Prostate gland (tissue), 2 donors: ENCODE measurements around the gene FNDC10. TPM values are rescaled to one million over a fixed set of nuclear protein-coding genes. Genes with fewer than 3 reads are reported as not detected.
"Not testable (repeated sequence)": the region's sequence is repeated elsewhere in the genome, so short reads cannot be mapped to it uniquely, and the experiment has no call there.

Source experiments
- DNase-seq: peaks from one replicate; pipeline ENCODE4 v3.0.0-alpha.2; 2019; ENCODE audit warnings: low spot score
- H3K27ac ChIP-seq, 2 donors: fragments of 200-600 bp; sonication (generic); 2 replicates each; pipeline ENCODE4 v1.5.1; 2017 to 2019
- H3K27me3 ChIP-seq: fragments of 200-600 bp; sonication (generic); replicated peaks from 2 replicates; pipeline ENCODE4 v1.5.1; 2019; ENCODE audit not compliant: insufficient read depth
- H3K36me3 ChIP-seq, 2 donors: fragments of 200-600 bp; sonication (generic); 1 replicate in 1 of 2; 2 replicates in 1 of 2; pipeline versions ENCODE4 v1.5.1 to v1.8.1; 2017 to 2019
- H3K4me1 ChIP-seq: fragments of 200-600 bp; sonication (generic); replicated peaks from 2 replicates; pipeline ENCODE4 v1.5.1; 2019
- H3K4me3 ChIP-seq, 2 donors: fragments of 200-600 bp; sonication (generic); 2 replicates each; pipeline ENCODE4 v1.5.1; 2017 to 2019
- H3K9me3 ChIP-seq: fragments of 200-600 bp; sonication (generic); 2 replicates; pipeline ENCODE4 v1.5.1; 2017
- POLR2A ChIP-seq: fragments of 450-650 bp; IDR thresholded peaks from one replicate; pipeline ENCODE4 v1.6.1; 2016; ENCODE audit warnings: antibody characterized with exemption, mild to moderate bottlenecking
- POLR2AphosphoS5 ChIP-seq: sonication (generic); formaldehyde crosslinking; IDR thresholded peaks from one replicate; pipeline ENCODE4 v1.6.1; 2017; ENCODE audit warnings: antibody characterized with exemption
- WGBS: methylation state at CpG from one replicate; pipeline ENCODE4 v1.1.5; 2018; 5-methylcytosine and 5-hydroxymethylcytosine counted together
- intact Hi-C: fragments of 100-400 bp; cut with DNase I; formaldehyde crosslinking; loops from one replicate; pipeline ENCODE4 v1.14.2; 2022
- total RNA-seq, 2 donors: library from RNA; depleted of rRNA; stranded (reverse); fragments of >200 nt; gene quantifications; one replicate each; pipeline ENCODE4 v1.1.0, GENCODE V29; 2016
- TF ChIP-seq, protein P1 (sequence below), 4 experiments: fragments of 200-600 bp in 2 of 4; fragments of 450-650 bp in 2 of 4; sonication (generic) in 2 of 4; IDR thresholded peaks; 1 replicate in 3 of 4; 2 replicates in 1 of 4; pipeline ENCODE4 v1.5.1; 2016 to 2019; ENCODE audit warnings: antibody characterized with exemption in 4 of 4, mild to moderate bottlenecking in 2 of 4, moderate library complexity in 2 of 4

FNDC10 gene
- total RNA-seq, 2 donors from 2014 or later: 3.5 to 33.3 TPM

DNA sequence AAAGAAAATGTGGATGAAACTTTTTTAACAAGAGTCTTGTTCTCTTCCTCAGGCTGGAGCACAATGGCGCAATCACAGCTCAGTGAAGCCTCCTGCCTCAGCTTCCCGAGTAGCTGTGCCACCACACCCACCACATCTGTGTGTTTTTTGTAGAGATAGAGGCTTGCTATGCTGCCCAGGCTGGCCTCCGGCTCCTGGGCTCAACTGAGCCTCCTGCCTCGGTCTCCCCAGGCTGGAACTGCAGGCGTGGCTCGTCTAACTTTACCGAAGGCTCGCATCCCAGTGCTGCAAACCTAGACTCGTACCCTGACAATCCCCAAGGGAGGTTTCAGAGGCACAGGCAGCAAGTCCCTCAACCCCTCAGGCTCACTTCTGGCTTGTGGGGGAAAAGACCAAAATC, 39.8 kb downstream of the FNDC10 start:
- TF ChIP-seq, protein P1, sequence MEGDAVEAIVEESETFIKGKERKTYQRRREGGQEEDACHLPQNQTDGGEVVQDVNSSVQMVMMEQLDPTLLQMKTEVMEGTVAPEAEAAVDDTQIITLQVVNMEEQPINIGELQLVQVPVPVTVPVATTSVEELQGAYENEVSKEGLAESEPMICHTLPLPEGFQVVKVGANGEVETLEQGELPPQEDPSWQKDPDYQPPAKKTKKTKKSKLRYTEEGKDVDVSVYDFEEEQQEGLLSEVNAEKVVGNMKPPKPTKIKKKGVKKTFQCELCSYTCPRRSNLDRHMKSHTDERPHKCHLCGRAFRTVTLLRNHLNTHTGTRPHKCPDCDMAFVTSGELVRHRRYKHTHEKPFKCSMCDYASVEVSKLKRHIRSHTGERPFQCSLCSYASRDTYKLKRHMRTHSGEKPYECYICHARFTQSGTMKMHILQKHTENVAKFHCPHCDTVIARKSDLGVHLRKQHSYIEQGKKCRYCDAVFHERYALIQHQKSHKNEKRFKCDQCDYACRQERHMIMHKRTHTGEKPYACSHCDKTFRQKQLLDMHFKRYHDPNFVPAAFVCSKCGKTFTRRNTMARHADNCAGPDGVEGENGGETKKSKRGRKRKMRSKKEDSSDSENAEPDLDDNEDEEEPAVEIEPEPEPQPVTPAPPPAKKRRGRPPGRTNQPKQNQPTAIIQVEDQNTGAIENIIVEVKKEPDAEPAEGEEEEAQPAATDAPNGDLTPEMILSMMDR (IDR thresholded peaks at IDR 0.05): no peak
- no peak for TF ChIP-seq POLR2AphosphoS5
- TF ChIP-seq POLR2A: no peak
- intact Hi-C loops: no loop called here
- no peak for DNase-seq
- H3K4me3 ChIP-seq: no peak overlapping the region
- no peaks in the 10 kb centered on the region for H3K9me3 ChIP-seq
- WGBS: 89% methylated on average over 9 of the region's 9 CpGs
- H3K27ac ChIP-seq: no peak overlapping the region
- no peaks in the 10 kb centered on the region for H3K4me1 ChIP-seq
- H3K36me3 ChIP-seq: peaks cover 10 to 12% of the 10 kb centered on the region in 2 donors
- no peaks in the 10 kb centered on the region for H3K27me3 ChIP-seq

- intact Hi-C loops: no loop called here
- Histone ChIP-seq H3K4me3 (no peak overlapping the region), H3K36me3 (peaks cover 9 to 12% of the 10 kb centered on the region in 2 donors), H3K27me3 (no peaks in the 10 kb centered on the region), H3K27ac (no peak overlapping the region), H3K9me3 (no peaks in the 10 kb centered on the region), H3K4me1 (no peaks in the 10 kb centered on the region)
- no peak for DNase-seq
- WGBS: 70% methylated on average over 17 of the region's 17 CpGs
- TF ChIP-seq POLR2AphosphoS5: no peak
- TF ChIP-seq POLR2A: no peak
- TF ChIP-seq, protein P1 (IDR thresholded peaks at IDR 0.05): no peak
These were observed 40.9 kb downstream of the FNDC10 start for GRCh38 chr1:1559066-1559465.

DNA sequence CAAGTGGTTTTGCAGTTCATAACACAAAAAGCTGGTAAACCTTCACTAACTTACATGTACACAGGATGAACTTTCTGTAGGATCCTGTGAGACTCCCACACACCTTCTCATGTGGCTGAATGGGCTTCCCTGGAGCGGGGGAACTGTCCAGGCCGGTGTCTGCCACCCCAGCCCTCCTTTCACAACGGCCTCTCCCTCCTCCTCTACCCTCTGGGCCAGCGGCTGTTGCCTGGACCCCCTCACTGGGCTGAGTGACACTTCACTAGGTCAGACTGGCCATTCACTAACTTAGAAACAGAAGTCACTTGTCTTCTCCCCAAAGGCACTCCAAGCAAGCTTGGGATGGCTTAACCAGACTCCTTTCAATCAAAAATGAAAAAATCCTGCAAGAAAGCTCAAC, 41.3 kb downstream of the FNDC10 start:
- Histone ChIP-seq H3K9me3 (no peaks in the 10 kb centered on the region), H3K36me3 (peaks cover 9 to 12% of the 10 kb centered on the region in 2 donors), H3K4me3 (no peak overlapping the region), H3K4me1 (no peaks in the 10 kb centered on the region), H3K27ac (no peak overlapping the region), H3K27me3 (no peaks in the 10 kb centered on the region)
- no peak for DNase-seq
- TF ChIP-seq POLR2A (no peak), POLR2AphosphoS5 (no peak)
- TF ChIP-seq, protein P1 (IDR thresholded peaks at IDR 0.05): no peak
- 73% methylated on average over 4 of the region's 4 CpGs for WGBS
- intact Hi-C loops: no loop called here

- H3K27me3 ChIP-seq, H3K4me3 ChIP-seq, H3K9me3 ChIP-seq, DNase-seq, H3K4me1 ChIP-seq, H3K27ac ChIP-seq, intact Hi-C loops: not testable (repeated sequence)
- H3K36me3 ChIP-seq: peaks cover 6 to 12% of the 10 kb centered on the region in 2 donors
- 90% methylated on average over 7 of the region's 7 CpGs for WGBS
These were observed 42.2 kb downstream of the FNDC10 start for GRCh38 chr1:1557688-1558087.

DNA sequence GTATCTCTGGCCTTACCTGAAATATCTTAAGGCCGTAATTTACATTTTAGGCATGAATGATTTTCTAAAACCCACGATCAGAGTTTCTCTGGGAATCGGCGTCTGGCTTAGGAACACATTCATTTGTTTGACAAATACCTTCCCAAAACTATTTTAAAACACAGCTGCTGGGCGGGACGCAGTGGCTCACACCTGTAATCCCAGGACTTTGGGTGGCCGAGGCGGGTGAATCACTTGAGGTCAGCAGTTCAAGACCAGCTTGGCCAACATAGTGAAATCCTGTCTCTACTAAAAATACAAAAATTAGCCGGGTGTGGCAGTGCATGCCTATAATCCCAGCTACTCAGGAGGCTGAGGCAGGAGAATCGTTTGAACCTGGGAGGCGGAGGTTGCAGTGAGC, 43.0 kb downstream of the FNDC10 start:
- intact Hi-C loops: not testable (repeated sequence)

DNA sequence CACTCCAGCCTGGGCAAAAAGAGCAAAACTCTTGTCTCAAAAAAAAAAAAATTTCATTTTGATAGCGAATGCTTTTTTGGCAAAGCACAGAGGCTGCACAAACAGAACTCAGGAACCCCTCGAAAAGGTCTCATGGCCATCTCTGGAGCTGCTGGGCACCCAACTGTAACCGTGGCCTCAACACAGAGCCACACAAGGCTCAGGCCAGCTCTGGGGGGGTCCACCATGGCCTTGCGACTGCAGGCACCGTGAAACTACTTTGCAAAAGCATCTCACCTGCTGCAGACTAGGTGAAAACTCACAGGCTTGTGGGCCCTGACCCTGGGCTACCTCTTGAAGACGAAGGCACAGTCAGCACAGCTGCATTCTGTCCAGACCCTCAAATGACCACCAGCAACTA, 43.4 kb downstream of the FNDC10 start:
- Histone ChIP-seq H3K4me3 (no peak overlapping the region), H3K36me3 (peaks cover 0 to 3% of the 10 kb centered on the region in 2 donors), H3K27me3 (no peaks in the 10 kb centered on the region), H3K27ac (no peak overlapping the region), H3K9me3 (no peaks in the 10 kb centered on the region), H3K4me1 (no peaks in the 10 kb centered on the region)
- DNase-seq: no peak
- intact Hi-C loops: no loop called here
- WGBS: 93% methylated on average over 6 of the region's 6 CpGs
- TF ChIP-seq, protein P1 (IDR thresholded peaks at IDR 0.05): no peak
- no peak for TF ChIP-seq POLR2AphosphoS5
- TF ChIP-seq POLR2A: no peak

More for the DNA sequence above, 43.0 kb downstream of the FNDC10 start:
- not testable (repeated sequence) for H3K36me3 ChIP-seq, H3K27ac ChIP-seq, H3K9me3 ChIP-seq, H3K4me1 ChIP-seq, H3K4me3 ChIP-seq, H3K27me3 ChIP-seq, DNase-seq
- 84% methylated on average over 11 of the region's 11 CpGs for WGBS
